Measurements from ENCODE around the gene G6PC1. TPM values are rescaled to one million over a fixed set of nuclear protein-coding genes. Genes with fewer than 3 reads are reported as not detected.

Gene G6PC1
- total and polyA plus RNA-seq, 2 donors (not counting 1 experiment from before 2014, with no cell fraction given): not detected

DNA sequence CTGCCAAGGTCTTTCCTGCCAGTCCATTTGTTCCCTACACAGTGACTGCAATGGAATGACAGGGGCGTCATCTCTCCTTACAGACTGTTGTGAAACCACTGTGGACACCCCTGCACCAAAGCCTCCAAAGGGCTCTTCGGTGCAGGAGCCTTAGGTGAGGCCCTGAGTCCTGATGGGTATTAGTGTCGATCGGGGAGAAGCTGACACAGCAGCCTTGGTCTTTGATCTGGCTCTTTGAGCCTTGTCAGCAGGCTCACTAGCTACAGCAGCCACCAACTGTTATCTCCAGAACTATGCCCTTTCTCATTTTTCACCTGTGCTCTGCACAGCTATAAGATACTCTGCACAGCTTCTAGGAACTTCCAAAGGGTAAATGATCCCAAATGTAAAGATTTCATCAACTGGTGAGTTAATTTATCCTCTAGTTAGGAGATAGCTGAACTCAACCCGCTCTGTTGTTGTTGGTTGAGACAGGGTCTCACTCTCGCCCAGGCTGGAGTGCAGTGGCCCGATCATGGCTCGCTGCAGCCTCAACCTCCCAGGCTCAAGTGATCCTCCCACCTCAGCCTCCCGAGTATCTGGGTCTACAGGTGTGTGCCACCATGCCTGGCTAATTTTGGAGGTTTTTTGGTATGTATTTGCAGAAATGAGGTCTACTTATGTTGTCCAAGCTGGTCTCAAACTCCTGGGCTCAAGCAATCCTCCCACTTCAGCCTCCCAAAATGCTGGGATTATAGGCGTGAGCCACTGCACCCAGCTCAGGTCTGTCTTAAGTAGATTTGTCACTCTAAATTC is 19.7 kb downstream of the G6PC1 start:
- Histone ChIP-seq H3K4me2 (replicated peaks; ENCODE audit: low read depth, low read length, poor library complexity, severe bottlenecking) (no peak overlapping the region), H3K9ac (ENCODE audit: low read length) (no peak overlapping the region), H3K36me3 (replicated peaks in 1 of 2; ENCODE audit: control extremely low read depth in 1 of 2, control insufficient read depth in 1 of 2, extremely low read depth in 1 of 2, insufficient read depth in 2 of 2, low read length in 1 of 2) (no peaks in the 10 kb centered on the region), H3K27ac (ENCODE audit: low read length in 2 of 2) (no peak overlapping the region), H4K20me1 (ENCODE audit: control insufficient read depth, insufficient read depth, low read length, poor library complexity, severe bottlenecking) (no peaks in the 10 kb centered on the region), H3K79me2 (ENCODE audit: control insufficient read depth, insufficient read depth, low read length) (no peaks in the 10 kb centered on the region), H3K27me3 (replicated peaks in 1 of 4; ENCODE audit: control extremely low read depth in 1 of 4, control insufficient read depth in 3 of 4, insufficient read depth in 4 of 4, low read length in 3 of 4) (no peaks in the 10 kb centered on the region), H3K4me1 (ENCODE audit: control insufficient read depth in 2 of 2, insufficient read depth in 2 of 2, low read length in 2 of 2) (no peaks in the 10 kb centered on the region), H3K9me3 (ENCODE audit: control extremely low read depth in 1 of 3, control insufficient read depth in 2 of 3, insufficient read depth in 1 of 3, low read length in 2 of 3) (no peaks in the 10 kb centered on the region), H3K4me3 (ENCODE audit: control extremely low read depth in 1 of 5, extremely low read depth in 1 of 5, insufficient read depth in 1 of 5, low read depth in 2 of 5, low read length in 4 of 5) (no peak overlapping the region), H2AFZ (ENCODE audit: insufficient read depth, low read depth, low read length, poor library complexity, severe bottlenecking) (no peak overlapping the region)
- no peak for DNase-seq
- H3K4me3 Mint-ChIP-seq: no peak overlapping the region
- no peak for ATAC-seq (ENCODE audit: low read depth)
- ChIA-PET POLR2A (no interaction called here), CTCF (interaction anchor here (1.0 kb wide), 1 partner anchor 10 kb away, joined by 3 read pairs; no protein-coding TSS in a partner anchor)
- peaks cover 11% of the 10 kb centered on the region for H3K27me3 Mint-ChIP-seq
- 96% methylated on average over 5 of the region's 10 CpGs for WGBS (ENCODE audit: insufficient coverage)
- no peaks in the 10 kb centered on the region for H3K4me1 Mint-ChIP-seq
- no peaks in the 10 kb centered on the region for H3K9me3 Mint-ChIP-seq (ENCODE audit: insufficient read depth)
- no peak for TF ChIP-seq EZH2 (IDR thresholded peaks at IDR 0.05; ENCODE audit: borderline replicate concordance, insufficient read depth, low read depth, low read length, poor library complexity, severe bottlenecking)
- TF ChIP-seq, protein P1, sequence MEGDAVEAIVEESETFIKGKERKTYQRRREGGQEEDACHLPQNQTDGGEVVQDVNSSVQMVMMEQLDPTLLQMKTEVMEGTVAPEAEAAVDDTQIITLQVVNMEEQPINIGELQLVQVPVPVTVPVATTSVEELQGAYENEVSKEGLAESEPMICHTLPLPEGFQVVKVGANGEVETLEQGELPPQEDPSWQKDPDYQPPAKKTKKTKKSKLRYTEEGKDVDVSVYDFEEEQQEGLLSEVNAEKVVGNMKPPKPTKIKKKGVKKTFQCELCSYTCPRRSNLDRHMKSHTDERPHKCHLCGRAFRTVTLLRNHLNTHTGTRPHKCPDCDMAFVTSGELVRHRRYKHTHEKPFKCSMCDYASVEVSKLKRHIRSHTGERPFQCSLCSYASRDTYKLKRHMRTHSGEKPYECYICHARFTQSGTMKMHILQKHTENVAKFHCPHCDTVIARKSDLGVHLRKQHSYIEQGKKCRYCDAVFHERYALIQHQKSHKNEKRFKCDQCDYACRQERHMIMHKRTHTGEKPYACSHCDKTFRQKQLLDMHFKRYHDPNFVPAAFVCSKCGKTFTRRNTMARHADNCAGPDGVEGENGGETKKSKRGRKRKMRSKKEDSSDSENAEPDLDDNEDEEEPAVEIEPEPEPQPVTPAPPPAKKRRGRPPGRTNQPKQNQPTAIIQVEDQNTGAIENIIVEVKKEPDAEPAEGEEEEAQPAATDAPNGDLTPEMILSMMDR (IDR thresholded peaks at IDR 0.05): no peak
- H3K27ac Mint-ChIP-seq: no peak overlapping the region
- intact Hi-C loops (cut with micrococcal nuclease): no loop called here

DNA sequence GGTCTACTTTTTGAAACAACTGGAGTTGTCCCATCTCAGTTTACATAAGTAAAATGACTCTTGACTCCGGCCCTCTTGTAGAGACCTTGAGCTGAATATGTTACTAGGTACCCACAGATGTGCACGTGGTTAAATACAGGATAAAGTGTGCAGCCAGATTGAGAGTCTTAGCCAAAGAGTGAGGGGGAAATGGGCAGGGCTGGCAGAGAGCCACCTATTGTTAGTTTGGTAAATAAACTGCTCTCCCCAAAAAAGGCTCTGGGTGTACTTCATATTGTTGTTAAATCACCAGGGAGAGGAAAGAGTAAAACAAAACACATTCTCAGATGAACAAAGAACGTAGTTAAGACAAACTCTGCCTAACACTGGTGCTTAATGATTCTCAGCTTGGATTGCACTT is 20.3 kb downstream of the G6PC1 start:
- no peak overlapping the region for H2AFZ ChIP-seq (ENCODE audit: insufficient read depth, low read depth, low read length, poor library complexity, severe bottlenecking)
- TF ChIP-seq, protein P1 (IDR thresholded peaks at IDR 0.05): no peak
- TF ChIP-seq EZH2 (IDR thresholded peaks at IDR 0.05; ENCODE audit: borderline replicate concordance, insufficient read depth, low read depth, low read length, poor library complexity, severe bottlenecking): no peak
- H3K27ac ChIP-seq (ENCODE audit: low read length in 2 of 2): no peak overlapping the region
- H3K36me3 ChIP-seq (replicated peaks in 1 of 2; ENCODE audit: control extremely low read depth in 1 of 2, control insufficient read depth in 1 of 2, extremely low read depth in 1 of 2, insufficient read depth in 2 of 2, low read length in 1 of 2): no peaks in the 10 kb centered on the region
- no peak overlapping the region for H3K9ac ChIP-seq (ENCODE audit: low read length)
- no peaks in the 10 kb centered on the region for H3K79me2 ChIP-seq (ENCODE audit: control insufficient read depth, insufficient read depth, low read length)
- POLR2A ChIA-PET: no interaction called here
- no peaks in the 10 kb centered on the region for H3K9me3 Mint-ChIP-seq (ENCODE audit: insufficient read depth)
- no peaks in the 10 kb centered on the region for H3K9me3 ChIP-seq (ENCODE audit: control extremely low read depth in 1 of 3, control insufficient read depth in 2 of 3, insufficient read depth in 1 of 3, low read length in 2 of 3)
- no peak for ATAC-seq (ENCODE audit: low read depth)
- CTCF ChIA-PET: interaction anchor here (1.0 kb wide), 1 partner anchor 9 kb away, joined by 3 read pairs; no protein-coding TSS in a partner anchor
- peaks cover 11% of the 10 kb centered on the region for H3K27me3 Mint-ChIP-seq
- no peak overlapping the region for H3K4me2 ChIP-seq (replicated peaks; ENCODE audit: low read depth, low read length, poor library complexity, severe bottlenecking)
- H3K4me3 Mint-ChIP-seq: no peak overlapping the region
- DNase-seq: no peak
- no peaks in the 10 kb centered on the region for H3K4me1 ChIP-seq (ENCODE audit: control insufficient read depth in 2 of 2, insufficient read depth in 2 of 2, low read length in 2 of 2)
- H3K4me1 Mint-ChIP-seq: no peaks in the 10 kb centered on the region
- no CpG with 5 or more reads among the region's 3 CpGs for WGBS (ENCODE audit: insufficient coverage)
- intact Hi-C loops (cut with micrococcal nuclease): no loop called here
- H3K4me3 ChIP-seq (ENCODE audit: control extremely low read depth in 1 of 5, extremely low read depth in 1 of 5, insufficient read depth in 1 of 5, low read depth in 2 of 5, low read length in 4 of 5): no peak overlapping the region
- H3K27me3 ChIP-seq (replicated peaks in 1 of 4; ENCODE audit: control extremely low read depth in 1 of 4, control insufficient read depth in 3 of 4, insufficient read depth in 4 of 4, low read length in 3 of 4): no peaks in the 10 kb centered on the region
- H3K27ac Mint-ChIP-seq: no peak overlapping the region
- H4K20me1 ChIP-seq (ENCODE audit: control insufficient read depth, insufficient read depth, low read length, poor library complexity, severe bottlenecking): no peaks in the 10 kb centered on the region
